Chondrocyte (in vitro differentiated cells): ENCODE results near the gene TMEM258. TPM values are rescaled to one million over a fixed set of nuclear protein-coding genes. Genes with fewer than 3 reads are reported as not detected.

ENCODE experiments used
- DNase-seq: peaks from one replicate; pipeline ENCODE4 v3.0.0; 2021; ENCODE audit warnings: mixed read lengths, low spot score
- H3K27ac Mint-ChIP-seq: one replicate; pipeline ENCODE4 v1.8.0; 2021; ENCODE audit warnings: mild to moderate bottlenecking, moderate library complexity, mixed read lengths; ENCODE audit not compliant: unreplicated experiment
- H3K27me3 Mint-ChIP-seq: 2 replicates; pipeline ENCODE4 v1.8.0; 2021; ENCODE audit warnings: low read depth, mixed read lengths
- H3K36me3 Mint-ChIP-seq: 2 replicates; pipeline ENCODE4 v1.8.0; 2021; ENCODE audit warnings: low read depth, mixed read lengths
- H3K4me1 Mint-ChIP-seq: 2 replicates; pipeline ENCODE4 v1.8.0; 2021; ENCODE audit warnings: low read depth, mild to moderate bottlenecking, mixed read lengths
- H3K4me3 Mint-ChIP-seq: one replicate; pipeline ENCODE4 v1.8.0; 2021; ENCODE audit warnings: mild to moderate bottlenecking, moderate library complexity, mixed read lengths; ENCODE audit not compliant: unreplicated experiment
- H3K9me3 Mint-ChIP-seq: 2 replicates; pipeline ENCODE4 v1.8.0; 2021; ENCODE audit warnings: low read depth, mixed read lengths
- total RNA-seq: library from RNA; stranded (reverse); gene quantifications from 3 replicates; pipeline ENCODE4 v1.2.1, GENCODE V29; 2021
- TF ChIP-seq, protein P1 (sequence below): fragments of 200-600 bp; sonication (generic); IDR thresholded peaks from 2 replicates; pipeline ENCODE4 v1.5.0; 2021; ENCODE audit warnings: antibody characterized with exemption, mild to moderate bottlenecking, moderate library complexity

The TMEM258 gene
- total RNA-seq, 1 donor from 2014 or later, result 103 TPM

DNA sequence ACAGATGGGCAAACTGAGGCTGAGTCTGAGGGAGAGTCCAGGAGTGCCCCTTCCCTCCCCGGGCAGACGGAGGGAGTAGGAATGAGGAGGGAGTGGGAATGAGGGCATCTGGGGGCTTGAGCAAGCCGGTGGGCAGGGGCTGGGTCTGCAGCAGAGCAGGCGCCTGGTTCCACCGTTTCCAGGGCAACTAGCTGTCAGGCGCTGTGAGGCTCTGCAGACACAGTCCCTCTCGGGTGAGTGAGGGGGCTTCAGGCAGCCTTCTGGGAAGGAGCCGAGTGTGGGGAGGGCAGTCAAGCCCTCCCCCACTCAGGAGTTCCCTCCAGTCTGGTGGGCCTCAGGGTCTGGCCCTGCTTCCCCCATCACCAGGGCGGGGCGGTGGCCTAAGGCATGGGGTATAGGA is 19.0 kb downstream of the TMEM258 start:
- no peak overlapping the region for H3K27ac Mint-ChIP-seq

GRCh38 chr11:61771985-61772455 is 20.4 kb downstream of the TMEM258 start:
- Mint-ChIP-seq H3K4me3 (no peak overlapping the region), H3K4me1 (no peaks in the 10 kb centered on the region), H3K27me3 (no peaks in the 10 kb centered on the region), H3K36me3 (no peaks in the 10 kb centered on the region), H3K9me3 (no peaks in the 10 kb centered on the region), H3K27ac (no peak overlapping the region)
- no peak for DNase-seq
- TF ChIP-seq, protein P1, sequence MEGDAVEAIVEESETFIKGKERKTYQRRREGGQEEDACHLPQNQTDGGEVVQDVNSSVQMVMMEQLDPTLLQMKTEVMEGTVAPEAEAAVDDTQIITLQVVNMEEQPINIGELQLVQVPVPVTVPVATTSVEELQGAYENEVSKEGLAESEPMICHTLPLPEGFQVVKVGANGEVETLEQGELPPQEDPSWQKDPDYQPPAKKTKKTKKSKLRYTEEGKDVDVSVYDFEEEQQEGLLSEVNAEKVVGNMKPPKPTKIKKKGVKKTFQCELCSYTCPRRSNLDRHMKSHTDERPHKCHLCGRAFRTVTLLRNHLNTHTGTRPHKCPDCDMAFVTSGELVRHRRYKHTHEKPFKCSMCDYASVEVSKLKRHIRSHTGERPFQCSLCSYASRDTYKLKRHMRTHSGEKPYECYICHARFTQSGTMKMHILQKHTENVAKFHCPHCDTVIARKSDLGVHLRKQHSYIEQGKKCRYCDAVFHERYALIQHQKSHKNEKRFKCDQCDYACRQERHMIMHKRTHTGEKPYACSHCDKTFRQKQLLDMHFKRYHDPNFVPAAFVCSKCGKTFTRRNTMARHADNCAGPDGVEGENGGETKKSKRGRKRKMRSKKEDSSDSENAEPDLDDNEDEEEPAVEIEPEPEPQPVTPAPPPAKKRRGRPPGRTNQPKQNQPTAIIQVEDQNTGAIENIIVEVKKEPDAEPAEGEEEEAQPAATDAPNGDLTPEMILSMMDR, result no peak

More for the DNA sequence above, 19.0 kb downstream of the TMEM258 start:
- Mint-ChIP-seq H3K4me1 (no peaks in the 10 kb centered on the region), H3K4me3 (no peak overlapping the region), H3K36me3 (no peaks in the 10 kb centered on the region), H3K9me3 (no peaks in the 10 kb centered on the region), H3K27me3 (no peaks in the 10 kb centered on the region)
- TF ChIP-seq, protein P1, result no peak
- DNase-seq, result no peak

DNA sequence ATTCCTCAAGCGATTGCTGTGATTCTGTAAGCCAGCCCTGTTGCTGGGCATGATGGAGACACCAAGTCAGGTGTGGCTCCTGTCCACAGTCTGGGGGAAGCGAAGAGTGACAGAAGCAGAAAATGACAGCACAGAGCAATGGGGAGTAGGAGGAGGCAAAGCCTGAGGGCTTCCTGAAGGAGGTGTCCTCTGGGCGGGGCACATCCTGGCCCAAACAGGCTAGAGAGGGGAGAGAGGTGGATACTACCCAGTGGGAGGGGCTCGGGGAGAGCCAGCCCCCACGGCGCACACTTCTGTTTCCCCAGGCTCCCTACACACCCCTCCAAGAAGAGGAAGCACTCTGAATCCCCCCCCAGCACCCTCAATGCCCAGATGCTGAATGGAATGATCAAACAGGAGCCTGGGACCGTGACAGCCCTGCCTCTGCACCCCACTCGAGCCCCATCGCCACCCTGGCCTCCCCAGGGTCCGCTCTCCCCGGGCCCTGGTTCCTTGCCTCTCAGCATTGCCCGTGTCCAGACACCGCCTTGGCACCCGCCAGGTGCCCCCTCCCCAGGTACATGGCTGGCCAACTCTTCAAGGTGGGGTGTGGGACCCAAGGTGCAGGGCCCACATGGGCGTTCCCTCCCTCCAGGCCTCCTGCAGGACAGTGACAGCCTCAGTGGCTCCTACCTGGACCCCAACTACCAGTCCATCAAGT is 21.1 kb downstream of the TMEM258 start:
- no peaks in the 10 kb centered on the region for H3K27me3 Mint-ChIP-seq
- no peaks in the 10 kb centered on the region for H3K36me3 Mint-ChIP-seq
- TF ChIP-seq, protein P1, result no peak
- H3K9me3 Mint-ChIP-seq, result no peaks in the 10 kb centered on the region
- DNase-seq, result no peak
- no peak overlapping the region for H3K27ac Mint-ChIP-seq
- H3K4me1 Mint-ChIP-seq, result no peaks in the 10 kb centered on the region
- no peak overlapping the region for H3K4me3 Mint-ChIP-seq

DNA sequence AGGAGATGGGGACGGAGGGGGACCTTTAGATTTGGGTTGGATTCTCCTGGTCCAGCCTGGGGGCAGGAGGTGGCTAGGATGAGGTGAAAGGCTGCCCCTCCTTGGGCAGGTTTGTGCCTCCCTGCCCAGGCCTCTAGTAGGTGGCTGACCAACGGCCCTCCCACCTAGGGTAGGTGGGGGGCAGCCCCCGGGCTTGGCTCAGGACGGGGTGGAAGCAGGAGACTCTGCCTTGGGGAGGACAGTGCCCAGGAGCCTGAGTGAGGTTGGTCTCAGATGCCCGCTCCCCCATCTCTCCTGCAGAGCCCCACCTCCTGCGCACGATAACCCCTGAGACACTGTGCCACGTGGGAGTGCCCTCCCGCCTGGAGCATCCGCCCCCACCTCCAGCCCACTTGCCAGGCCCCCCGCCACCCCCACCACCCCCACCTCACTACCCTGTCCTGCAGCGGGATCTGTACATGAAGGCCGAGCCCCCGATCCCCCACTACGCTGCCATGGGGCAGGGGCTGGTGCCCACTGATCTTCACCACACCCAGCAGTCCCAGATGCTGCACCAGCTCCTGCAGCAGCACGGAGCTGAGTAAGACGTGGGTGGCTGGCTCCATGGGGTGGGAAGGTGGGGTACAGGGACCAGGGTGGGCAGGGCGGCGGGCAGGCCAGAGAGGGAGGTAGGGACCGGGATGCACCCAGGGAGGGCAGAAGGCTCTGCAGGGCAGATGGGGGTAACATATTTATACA is 22.3 kb downstream of the TMEM258 start:
- no peaks in the 10 kb centered on the region for H3K27me3 Mint-ChIP-seq
- TF ChIP-seq, protein P1, result no peak
- DNase-seq, result no peak
- H3K4me1 Mint-ChIP-seq, result no peaks in the 10 kb centered on the region
- no peak overlapping the region for H3K4me3 Mint-ChIP-seq
- H3K9me3 Mint-ChIP-seq, result no peaks in the 10 kb centered on the region
- H3K36me3 Mint-ChIP-seq, result no peaks in the 10 kb centered on the region
- no peak overlapping the region for H3K27ac Mint-ChIP-seq

- no peak overlapping the region for H3K4me3 Mint-ChIP-seq
- DNase-seq, result no peak
These were observed 23.1 kb downstream of the TMEM258 start for GRCh38 chr11:61769169-61769920.

More at GRCh38 chr11:61769169-61769920, 23.1 kb downstream of the TMEM258 start:
- Mint-ChIP-seq H3K36me3 (no peaks in the 10 kb centered on the region), H3K4me1 (no peaks in the 10 kb centered on the region), H3K9me3 (no peaks in the 10 kb centered on the region), H3K27me3 (no peaks in the 10 kb centered on the region), H3K27ac (no peak overlapping the region)
- TF ChIP-seq, protein P1, result peak; percentile 50
